Superior temporal gyrus (tissue), 1 donor: Measurements from ENCODE around the gene UBE2M.

Experiments
- DNase-seq: peaks from one replicate; pipeline ENCODE4 v3.0.0-alpha.2; 2016; ENCODE audit errors: extremely low spot score

The UBE2M gene

DNA sequence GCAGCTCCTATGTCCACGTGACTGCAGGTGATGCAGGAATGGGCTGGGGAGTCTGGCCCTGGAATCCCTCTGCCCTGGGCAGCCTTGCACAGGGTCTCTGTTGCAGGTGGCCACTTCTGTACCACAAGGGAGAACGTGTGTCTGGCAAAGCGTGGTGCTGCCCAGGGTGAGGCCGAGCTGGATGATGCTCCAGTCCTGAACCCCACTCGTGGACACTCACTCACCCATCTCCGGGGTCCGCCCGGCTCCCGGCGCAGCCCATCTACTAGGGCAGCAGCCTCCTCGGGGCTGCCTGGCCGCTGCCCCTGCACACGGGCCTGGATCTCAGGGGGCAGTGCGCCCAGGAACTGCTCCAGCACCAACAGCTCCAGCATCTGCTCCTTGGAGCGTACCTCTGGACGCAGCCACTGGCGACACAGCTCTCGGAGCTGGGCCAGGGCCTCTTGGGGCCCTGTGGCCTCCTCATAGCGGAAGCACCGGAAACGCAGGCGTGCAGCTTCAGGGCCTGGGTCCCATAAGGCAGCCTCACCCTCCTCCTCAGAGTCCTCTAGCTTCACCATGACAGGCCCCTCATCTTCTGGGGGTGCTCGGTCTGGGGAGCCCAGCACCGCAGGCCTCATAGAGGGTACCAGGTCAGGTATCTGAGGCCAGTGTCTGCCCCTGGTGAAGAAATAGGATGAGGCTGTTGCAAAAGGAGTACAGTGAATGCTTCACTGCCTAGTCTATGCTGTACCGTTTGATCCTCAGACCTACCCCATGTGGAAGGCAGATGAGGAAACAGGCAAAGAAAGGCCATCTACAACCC is 12.6 kb upstream of the UBE2M start:
- DNase-seq, result no peak

DNA sequence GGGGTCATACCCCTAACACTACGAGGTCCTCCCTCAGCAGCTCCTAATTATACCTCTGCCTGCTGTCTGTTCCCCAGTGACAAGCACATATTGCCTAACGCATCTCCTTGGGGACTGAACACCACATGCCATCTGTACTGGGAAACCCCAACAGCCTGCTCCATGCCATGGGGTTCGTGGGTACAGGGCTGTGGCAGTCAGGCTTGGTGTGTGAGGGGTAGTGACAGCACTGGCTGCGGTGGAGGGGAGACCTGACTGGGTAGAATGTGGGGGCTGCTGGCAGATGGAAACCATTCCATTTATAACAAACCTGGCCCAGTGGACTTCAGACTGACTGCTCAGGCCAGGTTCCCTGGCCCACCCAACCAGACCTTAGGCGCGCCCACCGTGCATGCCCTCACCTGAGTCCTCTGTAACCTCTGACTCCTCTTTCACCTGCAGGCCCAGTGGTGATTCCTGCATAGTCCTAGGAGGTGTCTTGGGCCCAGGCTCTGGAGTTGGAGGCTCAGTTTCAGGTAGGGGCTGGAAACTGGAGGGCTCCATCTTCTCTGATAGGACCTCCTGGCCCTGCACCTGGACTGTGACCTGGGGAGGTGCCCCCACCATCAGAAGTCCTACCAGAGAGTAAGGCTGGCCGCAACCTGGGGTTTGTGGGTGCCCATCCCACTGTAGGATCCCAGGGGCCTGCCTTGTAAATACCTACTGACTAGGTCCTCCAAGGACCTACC is 11.7 kb upstream of the UBE2M start:
- no peak for DNase-seq

DNA sequence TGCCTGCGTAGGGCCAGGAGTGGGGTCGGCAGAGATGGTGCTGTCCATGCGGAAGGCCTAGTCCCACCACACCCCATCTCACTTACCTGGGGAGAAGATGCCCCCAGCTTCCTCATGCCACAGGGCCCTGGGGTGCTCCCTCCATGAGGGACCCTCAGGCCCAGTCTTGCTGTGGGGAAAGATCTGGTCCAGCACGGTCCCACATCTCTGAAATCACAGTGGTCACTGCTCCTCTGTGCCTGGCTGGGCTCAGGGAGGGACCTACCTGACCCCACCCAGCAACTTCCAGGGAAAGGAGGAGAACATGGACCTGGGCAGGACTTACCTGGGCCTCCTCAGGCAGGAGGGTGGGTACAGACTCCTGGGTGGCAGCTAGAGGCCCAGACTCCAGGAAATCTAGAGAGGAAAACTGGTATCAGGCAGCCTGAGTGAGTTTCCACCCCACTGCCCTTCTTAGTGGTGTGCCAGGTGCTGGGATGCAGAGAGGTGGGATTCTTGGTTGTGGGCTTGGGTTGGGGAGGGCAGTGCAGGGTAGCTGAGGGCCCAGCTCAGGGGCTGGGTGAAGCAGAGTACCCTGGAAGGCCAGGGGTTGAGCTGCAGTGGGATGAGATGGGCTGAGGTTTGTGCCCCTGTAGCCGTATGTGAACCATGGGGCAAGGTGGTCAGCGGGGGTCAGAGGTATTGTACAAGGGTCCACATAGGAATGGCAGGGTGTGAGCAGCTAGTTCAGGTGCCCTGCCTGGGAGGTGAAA is 11.0 kb upstream of the UBE2M start:
- no peak for DNase-seq

DNA sequence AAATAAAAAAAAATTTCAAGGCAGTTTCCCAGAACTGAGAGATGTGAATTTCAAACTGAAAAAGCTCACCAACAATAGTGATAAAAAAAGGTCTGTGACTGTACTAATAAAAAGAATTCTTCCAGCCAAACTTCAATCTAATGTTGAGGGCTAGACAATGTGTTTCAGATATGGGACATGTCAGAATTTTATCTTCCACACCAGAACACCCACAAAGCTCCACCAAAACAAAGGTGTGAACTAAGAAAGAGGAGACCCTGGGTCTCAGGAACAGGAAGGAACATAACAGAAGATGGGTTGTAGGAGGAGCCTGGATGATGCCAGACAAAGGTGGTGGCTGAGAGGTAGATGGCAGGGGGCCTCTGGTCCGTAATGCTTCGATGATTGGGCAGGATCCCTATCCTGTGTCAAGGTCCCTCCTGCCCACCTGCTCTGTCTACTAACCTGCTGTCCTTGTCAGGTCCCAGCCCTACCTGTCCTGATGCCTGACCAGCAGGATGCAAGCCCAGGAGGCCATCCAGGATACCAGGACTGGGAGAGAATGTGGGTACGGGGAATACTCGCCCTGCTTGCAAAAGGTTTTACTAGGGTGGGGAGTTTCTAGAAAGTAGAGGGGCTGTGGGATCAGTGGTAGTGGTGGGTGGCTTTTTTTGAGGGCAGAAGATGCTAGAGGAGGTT is 10.2 kb upstream of the UBE2M start:
- no peak for DNase-seq

DNA sequence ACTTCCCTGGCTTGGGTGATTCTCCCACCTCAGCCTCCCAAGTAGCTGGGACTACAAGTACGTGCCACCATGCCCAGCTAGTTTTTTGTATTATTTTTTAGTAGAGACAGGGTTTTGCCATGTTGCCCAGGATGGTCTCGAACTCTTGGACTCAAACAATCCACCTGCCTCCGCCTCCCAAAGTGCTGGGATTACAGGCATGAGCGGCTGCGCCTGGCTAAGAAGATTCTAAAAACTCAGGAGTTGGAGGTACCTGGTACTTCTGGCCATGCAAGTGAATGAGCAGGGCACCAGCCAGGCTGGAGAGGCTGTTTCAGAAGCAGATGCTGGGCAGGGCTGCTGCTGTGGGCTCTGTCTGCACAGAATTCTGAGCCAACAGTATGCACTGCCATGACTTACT is 8.6 kb upstream of the UBE2M start:
- DNase-seq, result no peak

DNA sequence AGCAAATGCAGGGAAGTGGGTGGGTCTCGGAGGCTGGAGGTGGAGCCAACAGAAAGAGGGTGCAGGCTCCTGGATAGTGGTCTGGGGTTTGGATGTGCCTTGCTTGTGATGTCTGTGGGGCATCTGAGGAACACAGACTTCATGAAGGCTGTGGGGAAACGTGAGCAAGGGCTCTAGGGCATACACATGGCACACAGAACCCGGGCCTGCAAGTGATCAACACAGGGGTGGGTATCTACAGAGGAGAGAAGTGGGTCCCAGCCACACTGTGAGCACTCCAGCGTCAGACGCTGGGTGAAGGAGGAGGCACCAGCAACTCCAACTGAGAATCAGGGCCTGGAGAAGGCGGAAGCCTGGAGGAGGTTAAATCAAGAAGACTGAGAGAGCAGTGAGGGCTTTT is 5.4 kb upstream of the UBE2M start:
- DNase-seq, result no peak

DNA sequence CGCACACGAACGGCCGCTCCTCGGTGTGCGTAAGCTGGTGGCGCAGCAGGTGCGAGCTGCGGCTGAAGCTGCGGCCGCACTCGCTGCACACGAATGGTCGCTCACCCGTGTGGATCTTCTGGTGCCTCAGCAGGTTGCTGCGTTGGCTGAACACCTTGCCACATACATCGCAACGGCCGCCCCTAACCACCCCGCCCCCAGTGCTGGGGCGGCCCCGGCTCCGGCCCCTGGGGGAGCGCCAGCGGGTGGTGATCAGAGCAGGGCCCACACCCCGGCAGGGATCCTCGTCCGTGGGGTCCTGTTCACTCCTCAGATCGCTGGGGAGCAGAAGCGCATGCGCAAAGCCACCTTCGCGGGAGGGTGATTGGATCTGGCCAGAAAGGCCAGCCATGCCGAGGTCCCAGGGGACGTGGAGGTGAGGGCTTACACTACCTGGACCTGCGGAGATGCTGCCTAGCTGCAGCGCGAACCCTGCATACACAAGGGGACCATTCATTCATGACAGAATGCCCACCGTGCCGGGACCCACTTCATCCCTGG is 4.7 kb upstream of the UBE2M start:
- no peak for DNase-seq

DNA sequence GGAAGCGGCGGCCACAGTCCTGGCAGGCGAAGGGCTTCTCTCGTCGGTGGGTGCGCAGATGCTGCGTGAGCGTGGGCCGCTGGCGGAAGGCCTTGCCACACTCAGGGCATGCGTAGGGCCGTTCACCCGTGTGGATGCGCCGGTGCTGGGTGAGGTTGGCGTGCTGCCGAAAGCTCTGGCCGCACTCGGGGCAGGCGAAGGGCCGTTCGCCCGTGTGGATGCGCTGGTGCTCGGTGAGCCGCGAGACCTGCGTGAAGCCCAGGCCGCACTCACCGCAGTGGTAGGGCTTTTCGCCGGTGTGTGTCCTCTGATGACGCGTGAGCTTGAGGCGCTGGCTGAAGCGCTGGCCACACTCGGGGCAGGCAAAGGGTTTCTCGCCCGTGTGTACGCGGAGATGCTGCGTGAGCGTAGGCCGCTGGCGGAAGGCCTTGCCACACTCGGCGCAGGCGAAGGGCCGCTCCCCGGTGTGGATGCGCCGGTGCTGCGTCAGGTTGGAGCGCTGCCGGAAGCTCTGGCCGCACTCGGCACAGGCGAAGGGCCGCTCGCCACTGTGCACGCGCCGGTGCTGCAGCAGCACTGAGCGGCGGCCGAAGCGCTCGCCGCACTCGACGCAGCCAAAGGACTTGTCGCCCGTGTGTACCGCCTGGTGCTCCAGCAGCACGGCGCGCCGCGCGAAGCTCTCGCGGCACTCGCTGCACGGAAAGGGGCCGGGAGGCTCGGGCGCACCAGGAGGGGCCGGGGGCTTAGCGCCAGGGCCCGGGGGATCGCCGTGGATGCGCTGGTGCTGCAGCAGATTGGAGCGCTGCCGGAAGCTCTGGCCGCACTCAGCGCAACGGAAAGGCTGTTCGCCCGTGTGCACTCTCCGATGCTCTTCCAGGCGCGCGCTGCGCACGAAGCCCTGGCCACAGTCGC is 4.0 kb upstream of the UBE2M start:
- DNase-seq, result no peak

DNA sequence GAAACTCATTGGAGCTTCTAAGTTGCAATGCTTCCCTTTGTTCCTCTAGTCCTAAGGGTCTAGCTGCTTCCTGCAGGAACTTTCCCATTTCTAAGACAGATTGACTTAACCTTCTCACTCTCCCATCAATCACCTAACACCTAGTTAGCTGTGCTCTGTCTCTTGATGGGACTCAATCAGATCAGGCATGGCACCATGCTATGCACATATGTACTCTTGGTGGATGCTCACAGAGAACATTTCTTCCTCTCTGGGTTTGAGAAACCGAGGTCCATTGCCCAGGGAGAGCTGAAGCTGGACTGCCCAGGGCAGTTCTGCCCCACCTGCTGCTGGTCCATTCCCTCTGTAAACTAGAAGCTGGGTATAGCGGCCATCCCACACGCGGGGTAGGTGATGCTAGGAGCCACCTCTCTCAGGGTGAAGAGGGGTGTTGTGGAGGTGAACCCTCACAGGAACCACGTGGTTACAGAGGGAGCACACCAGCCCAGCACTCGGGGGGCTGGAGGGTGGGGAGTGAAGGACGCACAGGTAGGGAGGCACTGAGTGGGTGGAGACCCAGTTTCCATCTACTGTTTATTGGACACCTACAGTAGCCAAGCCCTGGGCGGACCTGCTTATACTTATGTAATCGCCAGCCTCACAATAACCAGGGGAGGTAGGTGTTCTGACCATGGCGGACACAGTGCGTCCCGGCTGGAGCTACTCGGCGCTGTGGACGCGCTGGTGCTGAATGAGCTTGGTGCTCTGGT is 3.1 kb upstream of the UBE2M start:
- DNase-seq, result no peak

DNA sequence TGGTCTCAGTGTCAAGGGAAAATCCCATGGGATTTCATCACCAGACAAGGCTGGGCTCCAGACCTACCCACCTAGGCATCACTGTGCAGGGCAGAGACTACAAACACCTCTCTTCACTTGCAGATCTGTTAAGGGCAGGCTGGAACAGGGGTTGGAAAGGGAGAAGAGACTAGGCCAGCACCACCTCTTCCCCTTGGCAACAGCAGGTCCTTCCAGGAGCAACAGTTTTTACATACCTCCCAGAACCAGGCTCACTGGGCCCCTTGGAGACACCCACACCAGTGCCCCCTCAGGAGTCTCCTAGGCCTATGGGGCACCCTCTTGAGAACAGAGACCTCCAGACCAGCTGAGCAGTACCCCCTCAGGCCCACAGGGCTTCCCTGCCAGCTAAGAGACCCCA is 2.5 kb upstream of the UBE2M start:
- DNase-seq, result no peak

DNA sequence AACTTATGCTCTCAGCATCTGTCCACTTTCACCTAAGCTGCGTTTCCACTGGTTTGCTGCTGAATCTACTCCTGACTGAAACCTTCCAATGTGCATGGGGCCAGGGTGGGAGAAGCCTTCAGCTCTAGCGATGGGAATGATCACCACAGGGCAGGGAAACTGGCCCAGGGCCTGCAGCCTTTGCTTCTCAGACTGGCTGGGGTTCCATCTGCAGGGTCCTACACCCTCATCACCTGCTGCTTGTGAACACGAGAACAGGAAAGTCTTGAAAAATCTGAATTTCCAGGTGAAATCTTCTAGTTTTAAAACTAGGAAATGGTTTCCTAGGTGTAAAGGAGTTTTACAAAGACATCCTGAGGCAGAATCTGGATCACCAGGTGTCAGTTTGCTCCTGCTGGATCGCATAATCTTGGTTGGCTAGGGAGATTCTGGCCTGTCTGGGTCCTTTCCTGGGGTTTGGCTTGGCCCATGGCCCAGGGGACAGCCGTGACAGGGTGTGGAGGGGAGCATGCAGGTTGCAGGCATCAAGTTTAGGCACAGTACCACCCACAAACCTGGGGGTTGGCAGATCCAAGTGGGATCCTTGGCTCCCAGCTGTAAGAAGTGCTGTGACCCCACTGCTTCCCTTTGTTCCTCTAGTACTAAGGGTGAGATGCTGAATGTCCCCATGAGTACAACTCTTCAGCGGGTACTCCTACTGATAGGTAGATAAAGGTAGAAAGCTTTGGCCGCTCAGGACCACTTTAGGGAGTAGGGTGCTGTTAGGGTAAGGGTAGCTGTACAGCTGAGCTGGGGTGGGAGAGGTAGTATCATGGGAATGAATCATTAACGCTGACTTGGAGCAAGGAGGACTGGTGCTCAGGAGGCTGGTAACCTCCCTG is 1.8 kb upstream of the UBE2M start:
- DNase-seq, result no peak

DNA sequence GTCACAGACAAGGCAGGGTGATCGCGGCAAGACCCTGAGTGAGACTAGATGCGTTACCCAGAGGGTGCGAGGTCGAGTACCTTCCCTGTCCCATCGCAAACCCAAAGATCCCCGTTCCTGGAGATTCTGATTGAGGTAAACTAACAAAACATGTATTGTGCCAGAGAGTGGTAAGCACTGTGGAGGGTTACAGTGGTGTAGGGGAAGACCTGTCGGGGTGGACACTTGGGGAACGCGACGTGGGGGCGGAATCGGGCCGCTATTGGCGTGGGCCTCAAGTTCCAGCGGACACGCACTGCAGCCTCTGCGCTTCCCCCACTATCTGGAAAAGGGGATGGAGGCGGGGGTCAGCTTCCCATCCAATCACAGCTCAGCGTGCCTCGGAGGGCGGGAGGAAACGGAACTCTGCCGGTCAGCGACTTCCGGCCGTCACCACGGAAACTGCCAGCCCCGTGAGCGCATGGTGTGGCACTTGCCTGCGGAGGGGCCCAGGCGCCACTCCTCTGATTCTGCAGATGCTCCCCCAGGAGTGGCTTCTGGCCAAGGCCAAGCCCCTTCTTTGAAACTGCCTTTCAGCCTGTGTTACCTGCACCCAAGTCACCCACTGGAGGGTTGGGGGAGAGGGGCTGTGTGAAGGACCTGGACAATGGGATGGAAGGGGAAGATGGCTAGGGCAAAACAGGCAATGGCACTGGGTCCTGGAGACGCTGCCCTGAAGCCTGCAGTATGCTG is 1.0 kb upstream of the UBE2M start:
- DNase-seq, result peak; percentile 90

DNA sequence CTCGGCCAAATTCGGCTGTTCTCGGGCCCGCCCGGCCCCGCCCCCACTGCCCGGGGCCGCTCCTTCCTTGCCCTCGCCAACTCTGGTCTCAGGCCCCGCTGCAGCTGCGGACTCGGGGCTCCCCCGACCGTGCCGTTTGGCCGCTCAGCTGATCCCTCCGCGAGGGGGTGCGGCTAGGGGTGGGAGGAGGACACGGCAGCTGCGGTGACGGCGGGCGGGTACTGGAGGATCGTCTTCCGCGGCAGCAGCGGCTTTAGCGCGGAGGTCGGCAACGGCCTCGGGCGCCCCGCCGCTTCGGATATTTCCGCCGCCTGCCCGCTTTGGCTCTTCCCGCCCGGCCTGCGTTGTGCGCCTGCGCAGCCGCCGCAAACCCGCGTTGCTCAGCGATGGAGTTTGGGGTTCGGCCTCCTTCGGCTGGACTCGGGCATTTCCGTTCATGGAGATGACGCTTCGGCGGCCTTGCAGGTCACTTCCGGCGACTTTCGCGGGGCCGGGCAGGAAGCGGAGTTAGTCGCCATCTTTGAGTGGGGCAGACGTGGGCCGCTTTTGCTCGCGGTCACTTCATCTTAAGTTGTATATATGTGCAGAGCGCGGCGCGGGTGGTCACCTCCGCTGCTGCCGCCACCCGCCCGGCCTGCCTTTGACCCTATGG is 338 bp upstream of the UBE2M start:
- peak; percentile 97 for DNase-seq

DNA sequence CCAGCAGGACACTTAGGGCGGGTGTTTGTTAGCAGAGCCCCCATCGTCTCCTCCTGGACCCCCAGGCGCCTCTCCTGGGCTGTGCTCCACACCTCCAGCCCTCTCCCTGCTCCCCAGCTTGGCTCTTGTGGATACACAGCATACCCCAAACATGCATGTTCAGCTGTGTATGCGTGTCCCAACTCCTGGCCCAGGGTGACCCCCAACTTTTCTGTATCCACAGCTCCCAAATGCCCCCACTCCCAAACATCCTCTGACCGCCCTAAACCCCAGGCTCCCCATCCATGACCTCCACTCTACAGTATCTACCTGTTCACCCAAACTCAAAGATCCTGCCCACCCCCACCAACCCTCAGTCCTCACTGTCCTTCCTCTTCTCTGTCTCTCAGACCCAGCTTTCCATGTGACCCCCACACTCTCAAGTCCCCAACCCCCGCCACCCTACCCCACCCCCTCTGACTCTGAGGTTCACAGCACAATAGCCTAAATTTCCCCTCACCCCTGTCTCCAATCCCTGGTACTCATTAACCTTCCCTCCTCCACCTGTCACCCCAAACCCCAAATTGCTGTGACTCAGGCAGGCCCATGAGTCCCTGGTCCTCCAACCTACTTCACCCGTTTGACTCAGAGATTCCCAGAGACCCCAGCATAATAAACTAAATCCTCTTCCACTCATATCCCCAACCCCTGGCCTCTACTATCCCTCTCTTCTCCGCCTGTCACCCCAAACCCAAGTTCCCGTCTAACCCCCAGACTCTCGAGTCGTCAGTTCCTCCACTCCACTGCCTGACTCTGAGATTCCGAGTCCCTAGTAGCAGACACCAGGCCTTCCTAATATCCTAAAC is 968 bp downstream of the UBE2M start:
- DNase-seq, result no peak

DNA sequence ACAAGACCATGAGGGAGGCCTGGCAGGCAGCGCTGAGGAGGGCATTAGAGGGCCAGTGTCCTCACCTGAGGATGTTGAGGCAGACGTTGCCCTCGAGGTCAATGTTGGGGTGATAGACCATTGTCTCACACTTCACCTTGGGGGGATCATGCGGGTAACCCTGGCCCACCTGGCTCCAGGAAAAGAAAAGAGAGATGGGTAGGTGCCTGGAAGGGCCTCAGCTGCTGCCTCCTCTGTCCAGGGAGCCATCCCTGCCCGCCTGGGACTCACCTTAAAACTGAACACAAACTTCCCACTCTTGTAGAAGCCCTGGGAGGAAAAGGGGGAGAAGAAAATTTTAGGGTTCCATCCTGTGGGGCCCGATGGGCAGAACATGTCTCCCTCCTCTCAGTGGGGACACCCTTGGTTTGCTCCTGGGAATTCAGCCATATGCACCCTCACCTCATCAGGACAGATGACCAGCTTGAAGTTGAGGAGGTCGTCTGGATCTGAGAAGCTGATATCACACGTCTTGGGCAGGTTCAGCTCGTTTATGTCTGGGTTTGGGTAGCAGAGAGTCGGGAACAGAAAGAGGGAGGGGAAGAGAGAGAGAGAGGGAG is 1.7 kb downstream of the UBE2M start:
- no peak for DNase-seq

DNA sequence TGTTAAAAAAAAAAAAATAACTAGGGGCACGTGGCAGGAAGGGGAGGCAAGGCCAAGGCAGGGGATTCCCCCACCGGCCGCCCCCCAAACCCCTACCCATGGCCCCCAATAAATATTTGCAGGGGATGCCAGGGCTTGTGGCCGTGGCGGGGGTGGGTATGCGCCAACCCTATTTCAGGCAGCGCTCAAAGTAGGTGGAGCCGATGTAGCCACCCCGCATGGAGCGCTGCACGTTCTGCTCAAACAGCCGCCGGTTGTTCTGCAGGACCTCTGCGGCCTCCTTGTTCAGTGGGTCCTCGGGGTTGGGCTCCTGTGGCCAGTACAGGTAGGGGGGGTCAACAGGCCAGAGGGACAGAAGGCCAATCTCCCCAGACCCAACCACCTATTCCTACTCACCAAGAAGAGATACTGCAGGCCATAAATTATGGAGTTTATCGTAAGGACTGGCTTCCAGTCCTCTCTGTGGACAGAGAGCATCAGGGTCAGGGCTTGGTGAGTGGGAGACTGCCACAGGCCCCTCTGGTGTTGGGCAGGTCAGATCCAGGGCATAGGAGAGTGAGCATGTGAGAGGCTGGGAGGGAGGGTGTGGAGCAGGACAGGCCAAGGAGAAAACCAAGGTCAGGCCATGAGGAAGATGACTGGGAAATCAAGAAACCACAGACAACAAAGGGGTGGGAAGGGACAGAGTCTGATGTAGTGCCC is 2.3 kb downstream of the UBE2M start:
- DNase-seq, result no peak
